Esophagus squamous epithelium (tissue), 4 donors: Measurements from ENCODE around the gene SMC4.

Experiments
- CTCF ChIP-seq, 6 experiments: fragments of 450-650 bp in 4 of 6; fragments of 200-600 bp in 2 of 6; sonication (generic) in 2 of 6; IDR thresholded peaks; one replicate each; pipeline ENCODE4 v1.5.1; 2016 to 2019; ENCODE audit warnings: antibody characterized with exemption in 6 of 6, mild to moderate bottlenecking in 4 of 6, moderate library complexity in 4 of 6
- POLR2A ChIP-seq, 4 donors: fragments of 450-650 bp; IDR thresholded peaks; one replicate each; pipeline ENCODE4 v1.6.1; 2017; ENCODE audit warnings: antibody characterized with exemption in 4 of 4, mild to moderate bottlenecking in 4 of 4, moderate library complexity in 3 of 4

DNA sequence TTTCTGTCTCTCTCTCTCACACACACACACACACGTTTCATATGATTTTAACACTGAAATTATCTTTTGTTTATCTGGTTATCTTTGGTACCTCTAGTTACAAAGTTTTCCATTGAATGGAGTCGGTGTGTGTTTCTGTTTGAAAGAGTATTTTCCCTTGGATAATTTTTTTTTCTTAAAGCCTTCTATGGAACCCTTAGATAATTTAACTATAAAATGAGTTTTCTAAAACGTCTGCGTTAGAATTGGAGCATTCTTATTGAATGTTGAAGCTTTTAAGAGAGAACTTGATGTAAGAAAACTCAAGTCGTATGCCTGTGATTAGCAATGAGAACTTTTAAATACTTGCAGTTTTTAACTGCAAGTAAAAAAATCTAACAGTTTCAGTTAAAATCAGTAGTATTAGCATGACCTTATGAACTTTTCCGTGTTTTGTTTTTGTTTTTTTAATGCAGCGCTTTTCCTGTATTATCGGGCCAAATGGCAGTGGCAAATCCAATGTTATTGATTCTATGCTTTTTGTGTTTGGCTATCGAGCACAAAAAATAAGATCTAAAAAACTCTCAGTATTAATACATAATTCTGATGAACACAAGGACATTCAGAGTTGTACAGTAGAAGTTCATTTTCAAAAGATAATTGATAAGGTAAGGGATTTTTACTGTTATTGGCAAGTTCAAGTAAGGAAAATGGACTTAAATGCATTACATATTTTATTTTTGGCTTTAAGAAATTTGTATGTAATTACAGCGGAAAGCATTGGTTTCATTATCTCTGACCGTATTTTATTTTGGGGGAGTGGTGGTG lies 3.0 kb downstream of the SMC4 start:
- TF ChIP-seq CTCF (IDR thresholded peaks at IDR 0.05) (no peak), POLR2A (IDR thresholded peaks at IDR 0.05) (no peak)
